ENCODE data around the gene GAPDHS. TPM values are rescaled to one million over a fixed set of nuclear protein-coding genes. Genes with fewer than 3 reads are reported as not detected.

GAPDHS gene
- total and polyA plus RNA-seq, 4 donors, result not detected

- TF ChIP-seq REST (IDR thresholded peaks at IDR 0.05) (no peak), GABPA (IDR thresholded peaks at IDR 0.05 in 1 of 2, conservative IDR thresholded peaks at IDR 0.05 in 1 of 2) (no peak), ATF3 (IDR thresholded peaks at IDR 0.05) (no peak), FOXA2 (IDR thresholded peaks at IDR 0.05) (no peak), RXRA (IDR thresholded peaks at IDR 0.05) (no peak), NR2F2 (IDR thresholded peaks at IDR 0.05) (no peak), JUND (IDR thresholded peaks at IDR 0.05) (no peak), HNF4G (IDR thresholded peaks at IDR 0.05) (no peak), MAX (IDR thresholded peaks at IDR 0.05) (no peak), TAF1 (conservative IDR thresholded peaks at IDR 0.05) (no peak)
- Histone ChIP-seq H3K9ac (ENCODE audit: low read depth in 1 of 2, low read length in 2 of 2) (no peak overlapping the region), H3K4me1 (ENCODE audit: control insufficient read depth in 4 of 4, insufficient read depth in 4 of 4, low read length in 3 of 4) (peaks cover 0 to 15% (median 7%) of the 10 kb centered on the region in 4 donors), H3K9me3 (ENCODE audit: control insufficient read depth in 4 of 4, low read length in 3 of 4) (no peaks in the 10 kb centered on the region), H3K27ac (ENCODE audit: low read depth in 1 of 2, low read length in 2 of 2) (no peak overlapping the region), H3K4me3 (ENCODE audit: low read depth in 1 of 3, low read length in 3 of 3) (no peak overlapping the region), H3K27me3 (ENCODE audit: control insufficient read depth in 4 of 4, insufficient read depth in 4 of 4, low read length in 3 of 4) (no peaks in the 10 kb centered on the region), H3K36me3 (ENCODE audit: control insufficient read depth in 4 of 4, insufficient read depth in 3 of 4, low read depth in 1 of 4, low read length in 3 of 4) (peaks cover 0 to 1% (median 0%) of the 10 kb centered on the region in 4 donors)
- DNase-seq (ENCODE audit: low spot score), result no peak
- 95% methylated on average over 16 of the region's 16 CpGs for WGBS
These were observed 44.6 kb upstream of the GAPDHS start for GRCh38 chr19:35488677-35489076.

GRCh38 chr19:35490364-35490763, 42.9 kb upstream of the GAPDHS start, which contains the start of gene KRTDAP:
KRTDAP (minus strand) TSS chr19:35490464; CDS start chr19:35490442, 22 bp downstream.
- Histone ChIP-seq H3K4me1 (ENCODE audit: control insufficient read depth in 4 of 4, insufficient read depth in 4 of 4, low read length in 3 of 4) (peaks cover 0 to 10% (median 4%) of the 10 kb centered on the region in 4 donors), H3K36me3 (ENCODE audit: control insufficient read depth in 4 of 4, insufficient read depth in 3 of 4, low read depth in 1 of 4, low read length in 3 of 4) (peaks cover 0 to 1% (median 0%) of the 10 kb centered on the region in 4 donors), H3K9me3 (ENCODE audit: control insufficient read depth in 4 of 4, low read length in 3 of 4) (no peaks in the 10 kb centered on the region), H3K9ac (ENCODE audit: low read depth in 1 of 2, low read length in 2 of 2) (no peak within 1 kb of the TSS), H3K27me3 (ENCODE audit: control insufficient read depth in 4 of 4, insufficient read depth in 4 of 4, low read length in 3 of 4) (no peaks in the 10 kb centered on the region), H3K27ac (ENCODE audit: low read depth in 1 of 2, low read length in 2 of 2) (no peak within 1 kb of the TSS), H3K4me3 (ENCODE audit: low read depth in 1 of 3, low read length in 3 of 3) (no peak within 1 kb of the TSS)
- TF ChIP-seq CTCF (IDR thresholded peaks at IDR 0.05; ENCODE audit: low read depth, low read length, missing input control) (no peak), ATF3 (IDR thresholded peaks at IDR 0.05) (no peak), JUND (IDR thresholded peaks at IDR 0.05) (no peak), YY1 (IDR thresholded peaks at IDR 0.05) (no peak), FOXA1 (IDR thresholded peaks at IDR 0.05) (no peak), HNF4A (conservative IDR thresholded peaks at IDR 0.05) (no peak)
- WGBS, result 92% methylated on average over 9 of the region's 9 CpGs
- no peak for DNase-seq (ENCODE audit: low spot score)

All from liver (tissue), 9 donors.